ENCODE results near the gene CACNA1F.

- TF ChIP-seq CTCF (conservative IDR thresholded peaks at IDR 0.05; ENCODE audit: low read length): no peak
- TF ChIP-seq EZH2phosphoT487 (IDR thresholded peaks at IDR 0.05; ENCODE audit: borderline replicate concordance, low read depth, low read length): no peak
These were observed 22.7 kb downstream of the CACNA1F start for GRCh38 chrX:49210406-49210805.

All from OCI-LY7 (cell line).